Mucosa of rectum (tissue), 2 donors: Measurements from ENCODE around the gene SKAP1.
A peak's percentile ranks its signal among the peaks of the same experiment; 100 is the strongest.

ENCODE experiments used
- H3K27ac ChIP-seq, 2 donors: one replicate each; pipeline ENCODE4 v1.7.0; 2013; ENCODE audit warnings: inconsistent platforms in 2 of 2, low read depth in 2 of 2, low read length in 2 of 2
- H3K27me3 ChIP-seq, 2 donors: one replicate each; pipeline ENCODE4 v1.7.0; 2013; ENCODE audit warnings: low read length in 2 of 2; ENCODE audit not compliant: control insufficient read depth in 2 of 2, insufficient read depth in 2 of 2
- H3K36me3 ChIP-seq, 2 donors: one replicate each; pipeline ENCODE4 v1.7.0; 2013; ENCODE audit warnings: low read length in 2 of 2; ENCODE audit not compliant: control insufficient read depth in 2 of 2, insufficient read depth in 2 of 2
- H3K4me1 ChIP-seq, 2 donors: one replicate each; pipeline ENCODE4 v1.7.0; 2013; ENCODE audit warnings: low read length in 2 of 2, mild to moderate bottlenecking in 1 of 2; ENCODE audit not compliant: control insufficient read depth in 2 of 2, insufficient read depth in 2 of 2
- H3K4me3 ChIP-seq, 2 donors: one replicate each; pipeline ENCODE4 v1.7.0; 2013; ENCODE audit warnings: low read length in 2 of 2
- H3K9ac ChIP-seq, 2 donors: one replicate each; pipeline ENCODE4 v1.7.0; 2013; ENCODE audit warnings: low read length in 2 of 2, low read depth in 1 of 2, mild to moderate bottlenecking in 1 of 2
- H3K9me3 ChIP-seq, 2 donors: one replicate each; pipeline ENCODE4 v1.7.0; 2013; ENCODE audit warnings: low read length in 2 of 2; ENCODE audit not compliant: control insufficient read depth in 2 of 2
- donor health status: healthy.
- donor health status: Normal muscosa, but diverticular disease.

SKAP1 gene

DNA sequence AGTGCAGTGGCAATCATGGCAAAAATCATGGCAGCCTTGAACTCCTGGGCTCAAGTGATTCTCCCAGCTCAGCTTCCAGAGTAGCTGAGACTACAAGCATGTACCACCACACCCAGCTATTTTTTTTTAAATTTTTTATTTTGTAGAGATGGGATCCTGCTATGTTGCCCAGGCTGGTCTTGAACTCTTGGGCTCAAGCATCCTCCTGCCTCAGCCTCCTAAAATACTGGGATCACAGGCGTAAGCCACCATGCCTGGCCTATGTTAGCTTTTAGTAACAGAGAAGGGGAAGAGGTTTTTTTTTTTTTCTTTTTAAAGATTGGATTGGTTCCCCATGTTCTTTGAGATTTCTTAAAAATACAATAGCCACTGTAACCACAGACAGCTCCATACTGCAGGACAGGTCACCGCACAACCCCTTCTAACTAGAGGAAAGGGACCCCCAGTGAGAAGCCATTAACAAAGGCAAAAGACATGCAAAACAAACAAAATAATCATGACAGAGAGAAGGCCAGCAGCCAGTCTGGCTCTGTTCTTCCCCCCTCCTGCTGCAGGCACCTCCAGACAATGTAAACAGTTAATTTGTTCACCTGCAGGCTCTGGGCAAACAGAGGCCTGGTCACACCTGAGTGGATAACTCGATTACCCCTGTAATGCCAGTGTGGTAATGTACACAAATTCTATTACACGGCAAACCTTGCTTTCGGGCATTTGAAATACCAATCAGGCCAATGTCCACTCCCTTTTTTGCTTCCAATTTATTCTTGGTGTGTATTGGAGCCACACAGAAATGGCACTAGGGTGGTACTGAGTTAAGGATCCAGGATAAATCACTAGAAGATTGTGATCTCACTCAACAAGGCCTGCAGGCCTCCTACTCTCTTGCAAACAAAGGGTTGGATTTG lies 269.6 kb downstream of the SKAP1 start:
- Histone ChIP-seq H3K9me3 (no peaks in the 10 kb centered on the region), H3K27ac (peak overlapping the region; percentile 50 to 63), H3K27me3 (no peaks in the 10 kb centered on the region), H3K4me1 (peaks cover 7 to 27% of the 10 kb centered on the region in 2 donors), H3K4me3 (no peak overlapping the region), H3K36me3 (no peaks in the 10 kb centered on the region), H3K9ac (no peak overlapping the region)

DNA sequence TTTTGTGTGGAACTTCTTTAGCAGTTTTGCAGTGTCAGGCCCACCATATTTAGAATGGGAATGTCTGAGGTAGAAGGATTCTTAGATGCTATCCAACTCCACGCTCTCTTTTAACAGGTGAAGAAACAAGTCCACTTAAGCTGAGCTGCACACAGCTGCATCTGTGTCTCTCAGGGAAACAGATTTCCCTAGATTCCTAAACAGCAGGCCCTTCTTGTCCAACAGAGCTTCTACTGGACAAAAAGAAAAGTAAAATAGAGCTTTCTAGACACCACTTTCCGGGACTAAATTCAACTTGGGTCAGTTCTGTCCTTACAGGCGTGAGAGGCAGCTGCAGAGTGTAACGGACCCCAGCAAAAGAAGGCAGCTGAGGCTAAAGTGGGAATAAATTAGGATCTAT lies 270.8 kb downstream of the SKAP1 start:
- peaks cover 9 to 29% of the 10 kb centered on the region in 2 donors for H3K4me1 ChIP-seq
- H3K27ac ChIP-seq, result no peak overlapping the region
- no peaks in the 10 kb centered on the region for H3K36me3 ChIP-seq
- no peaks in the 10 kb centered on the region for H3K27me3 ChIP-seq
- H3K9me3 ChIP-seq, result no peaks in the 10 kb centered on the region
- no peak overlapping the region for H3K4me3 ChIP-seq
- H3K9ac ChIP-seq, result no peak overlapping the region

DNA sequence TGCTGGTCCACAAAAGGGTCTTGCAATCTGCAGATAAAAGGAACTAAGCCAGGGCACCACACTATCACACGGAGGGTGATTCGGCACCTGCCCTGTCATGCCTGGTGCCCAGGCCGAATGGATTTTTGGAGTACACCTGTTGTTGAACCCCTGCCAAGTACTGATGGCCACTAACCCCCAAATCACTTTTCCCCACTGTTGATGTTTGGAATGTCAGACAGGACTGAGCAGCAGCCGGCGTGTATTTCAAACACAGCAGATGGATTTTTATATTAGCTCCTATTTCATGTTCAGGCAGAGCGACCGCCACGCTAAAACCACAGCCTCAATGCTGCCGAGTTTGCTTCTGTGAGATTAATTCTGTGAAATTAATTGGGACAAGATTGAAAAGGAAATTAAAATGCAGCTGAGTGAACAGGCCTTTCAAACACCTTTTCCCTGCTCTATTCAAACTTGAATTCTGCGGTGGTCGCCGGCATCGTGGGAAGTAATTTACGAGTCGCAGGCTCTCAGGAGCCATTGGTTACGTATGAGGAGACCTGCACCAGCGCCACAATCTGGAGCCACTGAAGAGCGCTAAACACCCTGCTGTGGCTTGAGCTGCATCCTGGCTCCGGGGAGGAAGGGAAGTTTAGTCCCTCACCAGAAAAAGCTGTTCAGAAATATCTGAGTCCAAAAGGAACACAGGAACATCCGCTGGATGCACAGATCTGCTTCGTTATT lies 274.0 kb downstream of the SKAP1 start:
- Histone ChIP-seq H3K4me1 (peaks cover 5 to 21% of the 10 kb centered on the region in 2 donors), H3K9ac (no peak overlapping the region), H3K27ac (no peak overlapping the region), H3K36me3 (no peaks in the 10 kb centered on the region), H3K27me3 (no peaks in the 10 kb centered on the region), H3K4me3 (no peak overlapping the region), H3K9me3 (no peaks in the 10 kb centered on the region)

DNA sequence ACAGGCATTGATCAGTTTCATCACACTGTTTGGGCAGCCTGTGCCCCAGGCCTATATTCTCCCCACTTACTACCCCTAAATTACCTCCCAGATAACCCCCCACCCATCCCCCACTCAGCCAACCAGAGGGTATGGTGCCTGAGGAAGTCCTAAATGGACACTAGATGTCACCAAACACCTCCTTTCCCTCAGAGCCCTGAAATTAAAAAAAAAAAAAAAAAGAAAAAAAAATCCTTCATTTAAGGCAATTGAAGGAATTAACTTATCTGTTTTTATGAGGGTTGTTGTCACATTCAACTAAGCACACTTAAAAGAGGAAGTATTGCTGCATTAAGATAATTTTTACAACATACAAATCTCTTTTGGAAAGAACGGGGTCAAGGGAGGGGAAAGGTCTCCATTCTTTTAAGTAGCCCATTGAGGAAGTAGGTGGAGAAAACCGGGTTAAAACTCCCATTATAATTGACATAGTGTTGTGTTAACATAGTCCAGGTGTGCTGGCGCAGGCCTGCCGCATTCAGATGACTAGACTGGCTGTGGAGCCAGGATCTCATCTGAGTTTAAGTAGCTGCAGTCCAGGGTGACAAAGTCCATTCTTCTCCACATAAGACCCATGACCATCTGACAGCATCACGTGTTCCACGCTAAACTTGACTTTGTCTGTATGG lies 276.2 kb downstream of the SKAP1 start:
- Histone ChIP-seq H3K27ac (peak overlapping the region; percentile 0 to 37), H3K9me3 (no peaks in the 10 kb centered on the region), H3K36me3 (no peaks in the 10 kb centered on the region), H3K4me3 (no peak overlapping the region), H3K27me3 (peaks cover 0 to 2% of the 10 kb centered on the region in 2 donors), H3K9ac (no peak overlapping the region), H3K4me1 (peaks cover 5 to 10% of the 10 kb centered on the region in 2 donors)

DNA sequence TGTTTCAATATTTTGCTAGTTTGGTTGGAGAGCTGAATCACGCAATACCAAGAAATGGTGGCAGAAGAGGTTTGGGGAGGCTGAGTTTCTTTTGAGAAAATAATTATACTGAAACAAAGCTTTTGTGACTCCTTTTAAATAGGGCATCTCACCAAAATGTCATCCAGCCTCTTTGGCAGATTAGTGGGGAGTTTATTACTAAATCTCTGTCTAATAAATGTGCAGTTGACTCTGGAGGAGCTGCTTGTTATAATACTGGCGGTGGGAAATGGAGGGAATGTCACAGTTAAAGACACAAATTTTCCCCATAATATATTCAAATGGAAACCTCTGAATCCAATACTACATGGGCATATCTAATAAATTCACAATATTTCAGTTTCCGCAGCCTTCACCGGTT lies 277.7 kb downstream of the SKAP1 start:
- Histone ChIP-seq H3K27ac (no peak overlapping the region), H3K9ac (no peak overlapping the region), H3K4me3 (no peak overlapping the region), H3K27me3 (peaks cover 0 to 2% of the 10 kb centered on the region in 2 donors), H3K4me1 (peaks cover 5 to 10% of the 10 kb centered on the region in 2 donors), H3K9me3 (no peaks in the 10 kb centered on the region), H3K36me3 (no peaks in the 10 kb centered on the region)

DNA sequence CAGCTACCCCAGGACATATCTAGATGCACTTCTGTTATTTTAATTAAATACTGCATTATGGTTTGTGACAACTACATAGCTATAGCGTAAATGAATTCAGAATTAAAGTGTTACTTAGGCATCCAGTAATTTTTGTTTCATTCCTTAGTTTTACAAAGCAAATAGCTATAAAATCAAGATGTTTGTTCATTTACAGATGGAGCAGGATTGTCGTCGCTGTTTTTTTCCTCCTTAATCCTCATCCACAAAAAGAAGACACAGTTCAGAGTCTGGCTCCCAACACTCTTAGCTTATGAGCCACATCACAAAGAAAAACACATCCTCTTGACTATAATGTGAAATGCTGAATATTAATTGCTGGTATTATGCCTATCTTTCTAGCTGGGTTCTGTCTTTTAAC lies 278.8 kb downstream of the SKAP1 start:
- Histone ChIP-seq H3K4me1 (peaks cover 5 to 10% of the 10 kb centered on the region in 2 donors), H3K36me3 (no peaks in the 10 kb centered on the region), H3K9me3 (no peaks in the 10 kb centered on the region), H3K4me3 (no peak overlapping the region), H3K27ac (no peak overlapping the region), H3K9ac (no peak overlapping the region), H3K27me3 (peaks cover 0 to 2% of the 10 kb centered on the region in 2 donors)

DNA sequence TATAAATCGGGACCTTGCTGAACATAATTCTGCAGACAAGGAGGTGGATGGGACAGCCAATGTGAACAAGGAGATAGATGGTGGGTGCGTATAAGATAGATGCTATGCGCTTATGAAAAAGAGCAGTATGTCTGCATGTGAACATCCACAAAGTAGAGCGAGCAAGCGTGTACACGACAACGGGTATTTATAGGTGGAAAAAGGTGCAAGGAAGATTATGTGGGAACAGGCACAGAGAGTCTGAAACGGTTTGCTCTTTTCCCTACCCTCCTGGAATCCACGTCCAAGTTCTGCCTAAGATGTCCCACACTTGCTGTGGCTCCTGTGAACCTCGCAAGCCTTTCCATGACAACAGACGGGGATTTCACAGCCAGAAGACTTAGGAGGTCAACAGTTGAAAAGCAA lies 279.4 kb downstream of the SKAP1 start:
- no peaks in the 10 kb centered on the region for H3K36me3 ChIP-seq
- peaks cover 0 to 2% of the 10 kb centered on the region in 2 donors for H3K27me3 ChIP-seq
- no peaks in the 10 kb centered on the region for H3K9me3 ChIP-seq
- no peak overlapping the region for H3K27ac ChIP-seq
- no peak overlapping the region for H3K4me3 ChIP-seq
- H3K9ac ChIP-seq, result no peak overlapping the region
- peaks cover 5 to 10% of the 10 kb centered on the region in 2 donors for H3K4me1 ChIP-seq

DNA sequence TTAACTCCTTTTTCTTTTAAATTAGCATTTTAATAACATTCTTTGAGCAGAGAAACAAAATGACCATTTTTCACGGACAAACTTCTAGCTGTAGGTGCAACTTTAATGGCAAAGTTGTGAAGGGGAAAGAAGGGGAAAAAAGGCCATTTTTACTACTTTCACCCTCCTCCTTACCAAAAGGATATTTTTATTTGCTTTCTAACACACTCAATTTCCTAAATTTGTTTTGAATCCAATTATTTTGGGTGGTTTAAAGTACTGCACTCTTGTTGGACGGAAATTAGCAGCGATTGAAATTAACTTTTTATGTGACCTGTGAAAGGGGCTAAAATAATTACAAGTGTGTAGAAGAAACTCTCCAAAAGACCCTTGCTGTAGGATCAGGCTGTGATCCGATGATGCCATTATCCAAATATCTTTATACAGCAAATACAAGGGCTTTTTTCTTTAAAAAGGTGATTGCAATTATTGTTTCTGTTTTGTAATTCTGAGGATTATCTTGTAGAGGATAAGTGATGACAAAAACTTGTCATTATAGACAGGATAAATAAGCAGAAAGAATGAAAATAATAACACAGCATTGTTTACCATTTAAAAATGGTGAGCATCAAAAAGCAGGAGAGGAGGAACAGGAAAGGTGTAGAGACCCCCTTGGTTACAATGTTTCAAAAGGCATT lies 280.1 kb downstream of the SKAP1 start:
- Histone ChIP-seq H3K4me1 (peaks cover 5 to 12% of the 10 kb centered on the region in 2 donors), H3K9me3 (no peaks in the 10 kb centered on the region), H3K9ac (no peak overlapping the region), H3K27ac (no peak overlapping the region), H3K36me3 (no peaks in the 10 kb centered on the region), H3K4me3 (no peak overlapping the region), H3K27me3 (peaks cover 0 to 2% of the 10 kb centered on the region in 2 donors)

DNA sequence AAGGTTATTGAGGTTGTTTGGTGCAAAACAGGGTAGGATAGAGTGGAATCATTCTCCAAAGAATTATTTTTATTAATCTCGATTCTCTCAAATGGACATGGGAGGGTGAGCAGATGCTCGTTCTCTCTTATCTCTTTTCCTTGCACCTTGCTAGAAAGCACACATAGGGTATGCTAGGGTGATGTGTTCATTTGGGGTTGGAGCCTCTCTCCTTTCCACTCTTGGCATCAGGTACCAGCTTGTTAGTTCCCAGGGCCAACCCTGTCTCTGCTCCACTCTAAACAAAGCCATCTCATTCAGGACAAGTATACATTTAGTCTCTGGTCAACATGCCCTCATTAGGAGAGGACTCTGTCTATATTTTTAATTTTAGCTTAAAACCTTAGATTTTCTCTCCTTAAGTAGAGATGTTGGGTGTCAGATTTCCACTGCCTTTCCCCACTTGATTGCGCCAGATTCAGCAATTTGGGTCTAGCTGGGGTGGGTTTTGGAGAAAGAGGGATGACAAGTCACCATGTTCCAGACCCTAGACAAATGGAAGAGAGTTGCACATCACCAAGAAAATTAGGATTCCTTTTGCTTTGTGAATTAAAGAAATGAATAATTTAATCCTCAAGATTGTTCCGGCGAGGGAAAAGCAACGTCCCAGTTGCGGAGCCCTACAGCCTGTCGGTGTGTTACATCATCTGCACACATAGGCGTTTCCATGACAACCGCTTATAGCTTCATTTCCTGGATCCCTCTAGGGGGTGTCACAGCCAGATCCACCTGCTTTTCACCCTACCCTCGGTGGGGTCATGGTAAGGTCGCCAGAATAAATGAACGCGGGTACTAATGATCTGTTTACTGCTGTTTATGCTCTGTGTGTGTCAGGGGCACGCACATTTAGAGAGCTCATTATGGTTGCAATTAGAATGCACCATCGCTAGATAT lies 280.9 kb downstream of the SKAP1 start:
- H3K4me1 ChIP-seq, result peaks cover 2 to 9% of the 10 kb centered on the region in 2 donors
- no peak overlapping the region for H3K9ac ChIP-seq
- H3K27ac ChIP-seq, result no peak overlapping the region
- H3K4me3 ChIP-seq, result no peak overlapping the region
- no peaks in the 10 kb centered on the region for H3K36me3 ChIP-seq
- peaks cover 0 to 2% of the 10 kb centered on the region in 2 donors for H3K27me3 ChIP-seq
- H3K9me3 ChIP-seq, result no peaks in the 10 kb centered on the region
